SKM-1 treated with dmso at 0.1 percent for 144 hours (cell line): ENCODE results near the gene TAGLN3.

ENCODE experiments used
- DNase-seq: peaks from one replicate; lab custom pipeline; 2025; ENCODE audit not compliant: unreplicated experiment; lab: John Stamatoyannopoulos, UW

Gene TAGLN3

GRCh38 chr3:111998636-111999483 lies at the start of gene TAGLN3:
TAGLN3 (plus strand) TSS chr3:111998922; CDS start chr3:111999423, 501 bp downstream.
- DNase-seq = no peak

DNA sequence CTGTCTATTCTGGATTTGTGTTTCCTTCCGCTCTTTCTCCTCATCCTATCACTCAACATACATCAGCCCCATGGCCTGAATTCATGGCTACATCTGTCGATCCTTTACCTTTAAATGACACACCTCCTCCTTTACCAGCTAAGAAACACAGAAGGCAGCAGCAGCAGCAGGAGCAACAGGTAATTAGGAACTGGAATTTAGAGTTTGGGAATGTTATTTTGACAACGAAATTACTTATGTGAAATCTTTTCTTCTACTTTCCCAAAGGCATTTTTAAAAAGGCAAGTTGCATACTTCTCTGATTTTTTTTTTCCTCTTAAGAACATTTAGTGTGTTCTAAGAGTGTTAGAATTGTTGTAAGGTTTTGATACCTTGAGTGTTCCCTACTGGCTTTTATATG lies 49.0 kb upstream of the TAGLN3 start:
- DNase-seq = no peak

DNA sequence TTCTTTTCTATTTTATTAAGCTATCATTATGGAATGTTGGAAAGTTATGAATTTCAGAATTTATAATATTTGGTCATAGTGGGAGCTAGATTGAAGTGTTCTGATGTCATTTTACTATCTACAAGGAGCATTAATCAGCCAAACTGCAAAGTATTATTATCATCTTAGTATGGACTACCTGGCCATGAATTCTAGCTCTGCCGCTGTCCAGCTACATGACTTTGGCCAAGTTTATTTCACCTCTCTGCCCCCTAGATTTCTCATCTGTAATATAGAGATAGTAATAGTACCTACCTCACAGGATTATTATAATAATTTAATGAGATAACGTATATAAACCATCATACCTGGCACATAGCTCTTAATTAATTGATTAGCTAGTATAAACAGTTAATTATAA lies 47.7 kb upstream of the TAGLN3 start:
- no peak for DNase-seq

DNA sequence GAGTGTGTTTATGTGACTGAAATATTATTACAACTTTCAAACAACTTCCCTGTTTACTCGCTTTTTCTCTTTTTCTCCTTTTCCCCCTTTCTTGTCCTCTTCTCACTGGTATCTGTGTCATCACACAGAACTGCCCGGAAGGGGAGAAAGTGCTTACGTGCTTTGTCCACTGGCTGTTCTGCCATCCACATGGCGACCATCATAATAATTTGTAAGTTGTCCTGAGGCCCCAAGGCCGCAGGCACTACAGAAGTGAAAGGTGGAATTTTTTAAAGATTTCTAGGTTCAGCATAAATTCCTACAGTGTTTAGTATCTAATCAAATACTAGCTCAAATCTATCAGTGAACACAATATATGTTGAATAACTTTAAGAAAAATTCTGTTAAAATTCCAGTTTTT lies 46.6 kb upstream of the TAGLN3 start:
- no peak for DNase-seq

- DNase-seq = no peak
These were observed 45.8 kb upstream of the TAGLN3 start for GRCh38 chr3:111952866-111953450.

GRCh38 chr3:111954228-111954990 lies 44.3 kb upstream of the TAGLN3 start:
- no peak for DNase-seq

DNA sequence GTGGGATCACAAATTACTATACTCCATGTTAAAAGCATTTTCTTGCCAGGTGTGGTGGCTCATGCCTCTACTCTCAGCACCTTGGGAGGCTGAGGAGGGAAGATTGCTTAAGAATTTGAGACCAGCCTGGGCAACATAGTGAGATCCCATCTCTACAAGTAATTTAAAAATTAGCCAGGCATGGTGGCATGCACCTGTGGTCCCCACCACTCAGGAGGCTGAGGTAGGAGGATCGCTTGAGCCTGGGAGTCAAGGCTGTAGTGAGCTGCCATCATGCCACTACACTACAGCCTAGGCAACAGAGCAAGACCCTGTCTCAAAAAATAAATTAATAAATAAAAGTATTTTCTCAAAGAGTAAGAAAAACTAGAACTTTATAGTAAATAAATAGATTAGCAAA lies 42.8 kb upstream of the TAGLN3 start:
- no peak for DNase-seq

- no peak for DNase-seq
These were observed 42.3 kb upstream of the TAGLN3 start for GRCh38 chr3:111956449-111956848.

GRCh38 chr3:111956995-111957734 lies 41.6 kb upstream of the TAGLN3 start:
- DNase-seq = no peak

- DNase-seq = no peak
These were observed 37.1 kb upstream of the TAGLN3 start for GRCh38 chr3:111961461-111962164.

DNA sequence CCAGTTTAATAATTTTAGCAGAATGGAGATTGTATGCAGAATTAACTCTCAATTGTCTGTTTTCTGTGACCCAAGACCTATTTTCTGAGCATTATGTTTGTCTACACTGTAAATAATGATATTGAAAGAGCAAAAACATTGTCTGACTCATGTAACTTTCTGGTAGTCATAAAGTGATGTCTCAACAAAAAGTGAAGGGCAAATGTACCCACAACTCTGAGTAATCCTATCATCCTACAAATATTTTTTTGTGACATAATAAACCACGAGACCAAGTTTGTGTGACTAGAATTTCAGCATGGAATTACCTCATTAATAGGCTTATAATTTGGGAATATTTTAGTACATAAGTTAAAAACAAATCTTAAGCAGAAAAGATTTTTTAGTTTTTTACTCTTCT lies 35.3 kb upstream of the TAGLN3 start:
- no peak for DNase-seq

DNA sequence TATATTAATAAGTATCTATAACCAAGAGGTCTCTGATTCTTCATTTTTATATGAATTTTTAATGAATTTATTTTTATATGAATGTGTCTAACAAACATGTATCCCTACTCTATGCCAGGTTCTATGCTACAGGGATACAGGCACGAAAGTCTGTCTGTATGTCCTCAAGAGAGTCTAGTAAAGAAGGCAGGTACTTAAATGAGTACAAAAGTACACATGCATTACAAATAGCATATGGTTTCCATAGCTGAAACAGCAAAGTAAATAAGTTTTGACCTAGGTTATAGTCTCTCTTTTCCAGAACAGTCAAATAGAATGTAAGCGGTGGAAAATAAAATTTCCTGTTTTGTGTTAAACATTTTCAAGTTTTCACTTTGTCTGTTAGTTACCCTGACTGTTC lies 33.2 kb upstream of the TAGLN3 start:
- no peak for DNase-seq

DNA sequence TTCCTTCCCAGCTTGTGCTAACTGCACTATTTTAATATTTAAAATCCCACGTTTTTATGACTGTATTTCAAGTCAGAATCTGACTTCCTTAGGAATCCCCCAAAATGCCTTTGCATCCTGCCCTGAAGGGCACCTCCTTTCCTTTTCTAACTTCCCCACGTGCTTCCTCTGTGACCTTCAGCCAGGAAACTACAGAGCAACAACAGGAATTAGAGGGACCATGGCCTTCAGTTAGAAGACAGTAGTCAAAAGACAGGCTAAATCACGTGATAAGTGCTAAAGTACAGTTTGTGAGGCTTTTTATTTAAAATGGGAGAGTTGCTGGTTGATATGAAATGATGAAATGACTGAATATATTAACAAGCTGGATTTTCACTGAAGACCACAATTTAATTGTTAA lies 31.7 kb upstream of the TAGLN3 start:
- DNase-seq = no peak

GRCh38 chr3:111967651-111968274 lies 31.0 kb upstream of the TAGLN3 start:
- DNase-seq = peak; percentile 88

DNA sequence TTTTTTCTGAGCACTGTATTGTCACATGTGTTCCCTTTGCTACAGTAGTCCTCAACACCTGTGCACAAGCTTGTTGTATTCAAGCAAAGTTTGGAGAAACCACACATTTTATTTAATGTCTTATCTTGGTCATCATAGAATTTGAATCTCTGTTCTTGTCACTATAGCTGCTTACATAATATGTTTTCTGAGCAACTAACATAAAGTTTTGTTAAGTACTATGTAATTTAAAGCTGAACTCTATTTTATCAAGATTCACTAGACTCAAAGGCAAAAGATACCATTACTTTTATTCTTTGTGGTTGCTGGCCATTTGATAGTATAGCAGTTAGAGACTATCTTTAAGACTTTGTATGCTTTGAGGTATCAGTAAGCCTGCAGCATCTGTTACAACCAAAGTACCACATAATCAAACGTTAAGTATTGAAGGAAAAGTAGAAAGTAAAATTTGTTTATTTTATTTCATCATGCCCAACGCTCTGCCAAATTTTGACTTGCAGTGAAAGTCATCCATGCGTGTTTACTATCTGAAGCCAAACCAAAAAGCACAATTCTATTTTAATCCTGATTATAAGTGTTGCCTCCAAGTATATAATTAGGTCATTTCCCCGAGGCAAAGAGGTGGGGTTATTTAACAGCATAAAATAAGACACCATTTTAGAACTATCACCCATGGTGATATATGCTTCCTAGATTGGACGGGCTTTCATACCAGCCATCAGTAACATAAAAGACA lies 30.2 kb upstream of the TAGLN3 start:
- DNase-seq = no peak

DNA sequence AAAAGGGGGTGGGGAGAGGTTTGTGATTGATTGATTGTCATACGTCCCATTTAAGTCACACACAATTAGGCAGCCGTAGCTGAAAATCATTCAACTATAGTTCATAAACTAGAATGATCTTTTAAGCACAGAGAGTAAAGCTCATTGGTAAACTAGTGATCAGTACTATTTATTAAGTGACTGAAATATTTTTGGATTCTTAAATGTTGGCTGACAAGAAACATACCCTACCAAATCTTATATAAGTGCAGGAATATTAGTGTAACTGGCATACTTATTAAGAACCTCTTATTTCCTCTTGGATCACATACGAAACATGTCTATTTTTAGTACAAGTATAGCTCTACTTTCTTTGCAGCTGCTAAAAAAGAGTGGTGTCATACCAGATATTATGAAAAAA lies 28.3 kb upstream of the TAGLN3 start:
- DNase-seq = no peak

- DNase-seq = no peak
These were observed 27.1 kb upstream of the TAGLN3 start for GRCh38 chr3:111971533-111972130.

DNA sequence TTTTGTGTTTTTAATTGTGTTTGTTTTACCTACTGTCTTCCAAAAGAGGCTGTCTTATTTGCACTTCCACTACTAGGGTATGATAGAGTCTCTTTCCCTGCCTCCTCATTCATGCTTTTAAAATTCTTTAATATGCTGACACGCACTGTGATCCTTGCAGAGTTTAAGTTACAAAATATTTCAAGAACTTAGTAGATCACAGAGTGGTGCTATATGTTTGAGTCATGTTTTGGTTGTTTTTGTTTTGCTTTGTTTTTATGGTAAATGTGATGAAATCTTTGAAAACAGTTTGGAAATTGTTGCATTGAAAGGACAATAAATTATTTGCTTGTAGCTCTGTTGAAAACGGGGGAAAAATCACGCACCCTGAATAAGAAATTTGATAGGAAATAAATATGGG lies 25.8 kb upstream of the TAGLN3 start:
- DNase-seq = no peak

GRCh38 chr3:111975131-111975530 lies 23.6 kb upstream of the TAGLN3 start:
- no peak for DNase-seq
